ENCODE measurements around the gene CALML6. TPM values are rescaled to one million over a fixed set of nuclear protein-coding genes. Genes with fewer than 3 reads are reported as not detected.

The CALML6 gene
- total RNA-seq, 2 experiments from 2014 or later, result 0.54 to 5.1 TPM

- Histone ChIP-seq H3K4me1 (ENCODE audit: insufficient read depth, low read length, poor library complexity, severe bottlenecking) (peaks cover 10% of the 10 kb centered on the region), H3K9me2 (ENCODE audit: insufficient read depth, low read length) (no peaks in the 10 kb centered on the region), H3K36me3 (ENCODE audit: insufficient read depth, low read length) (no peaks in the 10 kb centered on the region), H3K9me3 (ENCODE audit: low read length) (peaks cover 8% of the 10 kb centered on the region; the same call in 1 of the 2 replicates), H3K4me2 (ENCODE audit: low read length) (no peak overlapping the region), H4K20me1 (ENCODE audit: insufficient read depth, low read length) (no peaks in the 10 kb centered on the region), H2AFZ (ENCODE audit: low read length) (no peak overlapping the region), H3K27ac (ENCODE audit: low read depth, low read length, poor library complexity, severe bottlenecking) (no peak overlapping the region), H3K4me3 (ENCODE audit: low read depth, low read length, poor library complexity, severe bottlenecking) (no peak overlapping the region), H3K79me2 (ENCODE audit: insufficient read depth, low read depth, low read length) (no peaks in the 10 kb centered on the region)
- intact Hi-C loops (cut with micrococcal nuclease; ENCODE audit: unreplicated experiment), result no loop called here
- CTCF ChIA-PET (ENCODE audit: unreplicated experiment), result no interaction called here
- POLR2A ChIA-PET, result interaction anchor here (0.6 kb wide), 1 partner anchor 1062 kb away, joined by 3 read pairs; no protein-coding TSS in a partner anchor
- BruUV-seq (replicated peaks), result no TSS peak
- DNase-seq (ENCODE audit: low spot score), result no peak
- no peak for TF ChIP-seq EZH2phosphoT487 (IDR thresholded peaks at IDR 0.05; ENCODE audit: borderline replicate concordance, low read depth, low read length)
- TF ChIP-seq, protein P1, sequence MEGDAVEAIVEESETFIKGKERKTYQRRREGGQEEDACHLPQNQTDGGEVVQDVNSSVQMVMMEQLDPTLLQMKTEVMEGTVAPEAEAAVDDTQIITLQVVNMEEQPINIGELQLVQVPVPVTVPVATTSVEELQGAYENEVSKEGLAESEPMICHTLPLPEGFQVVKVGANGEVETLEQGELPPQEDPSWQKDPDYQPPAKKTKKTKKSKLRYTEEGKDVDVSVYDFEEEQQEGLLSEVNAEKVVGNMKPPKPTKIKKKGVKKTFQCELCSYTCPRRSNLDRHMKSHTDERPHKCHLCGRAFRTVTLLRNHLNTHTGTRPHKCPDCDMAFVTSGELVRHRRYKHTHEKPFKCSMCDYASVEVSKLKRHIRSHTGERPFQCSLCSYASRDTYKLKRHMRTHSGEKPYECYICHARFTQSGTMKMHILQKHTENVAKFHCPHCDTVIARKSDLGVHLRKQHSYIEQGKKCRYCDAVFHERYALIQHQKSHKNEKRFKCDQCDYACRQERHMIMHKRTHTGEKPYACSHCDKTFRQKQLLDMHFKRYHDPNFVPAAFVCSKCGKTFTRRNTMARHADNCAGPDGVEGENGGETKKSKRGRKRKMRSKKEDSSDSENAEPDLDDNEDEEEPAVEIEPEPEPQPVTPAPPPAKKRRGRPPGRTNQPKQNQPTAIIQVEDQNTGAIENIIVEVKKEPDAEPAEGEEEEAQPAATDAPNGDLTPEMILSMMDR (conservative IDR thresholded peaks at IDR 0.05; ENCODE audit: low read length), result no peak
Measured at GRCh38 chr1:1947493-1947892, 32.4 kb downstream of the CALML6 start.

DNA sequence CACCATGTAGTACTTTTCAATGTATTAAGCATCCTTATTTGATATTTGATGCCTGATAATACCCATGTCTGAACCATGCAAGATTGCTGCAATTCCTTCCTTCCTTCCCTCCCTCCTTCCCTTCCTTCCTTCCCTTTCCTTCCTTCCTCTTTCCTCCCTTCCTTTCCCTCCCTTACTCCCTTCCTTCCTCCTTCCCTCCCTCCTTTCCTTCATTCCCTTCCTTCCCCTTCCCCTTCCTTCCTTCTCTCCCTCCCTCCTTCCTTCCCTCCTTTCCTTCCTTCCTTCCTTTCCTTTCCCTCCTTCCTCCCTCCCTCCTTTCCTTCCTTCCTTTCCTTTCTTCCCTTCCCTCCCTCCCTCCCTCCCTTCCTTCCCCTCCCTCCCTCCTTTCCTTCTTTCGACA is 33.7 kb downstream of the CALML6 start:
- DNase-seq (ENCODE audit: low spot score), result no peak
- Histone ChIP-seq H4K20me1 (ENCODE audit: insufficient read depth, low read length) (no peaks in the 10 kb centered on the region), H3K9me3 (ENCODE audit: low read length) (peaks cover 8% of the 10 kb centered on the region; the same call in 1 of the 2 replicates), H3K36me3 (ENCODE audit: insufficient read depth, low read length) (no peaks in the 10 kb centered on the region), H3K4me1 (ENCODE audit: insufficient read depth, low read length, poor library complexity, severe bottlenecking) (no peaks in the 10 kb centered on the region), H3K27ac (ENCODE audit: low read depth, low read length, poor library complexity, severe bottlenecking) (no peak overlapping the region), H3K79me2 (ENCODE audit: insufficient read depth, low read depth, low read length) (no peaks in the 10 kb centered on the region), H3K4me3 (ENCODE audit: low read depth, low read length, poor library complexity, severe bottlenecking) (no peak overlapping the region), H2AFZ (ENCODE audit: low read length) (no peak overlapping the region), H3K4me2 (ENCODE audit: low read length) (no peak overlapping the region), H3K9me2 (ENCODE audit: insufficient read depth, low read length) (no peaks in the 10 kb centered on the region)
- POLR2A ChIA-PET, result no interaction called here
- CTCF ChIA-PET (ENCODE audit: unreplicated experiment), result no interaction called here
- TF ChIP-seq, protein P1 (conservative IDR thresholded peaks at IDR 0.05; ENCODE audit: low read length), result no peak
- no peak for TF ChIP-seq EZH2phosphoT487 (IDR thresholded peaks at IDR 0.05; ENCODE audit: borderline replicate concordance, low read depth, low read length)
- intact Hi-C loops (cut with micrococcal nuclease; ENCODE audit: unreplicated experiment), result no loop called here
- BruUV-seq (replicated peaks), result no TSS peak

GRCh38 chr1:1950940-1951339 is 35.9 kb downstream of the CALML6 start:
- no peaks in the 10 kb centered on the region for H3K79me2 ChIP-seq (ENCODE audit: insufficient read depth, low read depth, low read length)
- no peaks in the 10 kb centered on the region for H3K36me3 ChIP-seq (ENCODE audit: insufficient read depth, low read length)
- H4K20me1 ChIP-seq (ENCODE audit: insufficient read depth, low read length), result no peaks in the 10 kb centered on the region
- BruUV-seq (replicated peaks), result no TSS peak
- DNase-seq (ENCODE audit: low spot score), result no peak
- no peaks in the 10 kb centered on the region for H3K4me1 ChIP-seq (ENCODE audit: insufficient read depth, low read length, poor library complexity, severe bottlenecking)
- no peak overlapping the region for H2AFZ ChIP-seq (ENCODE audit: low read length)
- CTCF ChIA-PET (ENCODE audit: unreplicated experiment), result no interaction called here
- TF ChIP-seq, protein P1 (conservative IDR thresholded peaks at IDR 0.05; ENCODE audit: low read length), result no peak
- TF ChIP-seq EZH2phosphoT487 (IDR thresholded peaks at IDR 0.05; ENCODE audit: borderline replicate concordance, low read depth, low read length), result no peak
- H3K9me3 ChIP-seq (ENCODE audit: low read length), result peaks cover 8% of the 10 kb centered on the region; the same call in 1 of the 2 replicates
- H3K27ac ChIP-seq (ENCODE audit: low read depth, low read length, poor library complexity, severe bottlenecking), result no peak overlapping the region
- H3K9me2 ChIP-seq (ENCODE audit: insufficient read depth, low read length), result no peaks in the 10 kb centered on the region
- no peak overlapping the region for H3K4me2 ChIP-seq (ENCODE audit: low read length)
- intact Hi-C loops (cut with micrococcal nuclease; ENCODE audit: unreplicated experiment), result no loop called here
- no peak overlapping the region for H3K4me3 ChIP-seq (ENCODE audit: low read depth, low read length, poor library complexity, severe bottlenecking)
- POLR2A ChIA-PET, result no interaction called here

Data from OCI-LY7 (cell line).